GM18505 (cell line): ENCODE data around the gene UBE2V1.

ENCODE experiments used
- ATAC-seq: cut with Tn5 transposase; IDR thresholded peaks from one replicate; pipeline ENCODE4 v1.9.1; 2021; ENCODE audit not compliant: unreplicated experiment
- POLR2A ChIP-seq: IDR thresholded peaks from 4 replicates; pipeline ENCODE4 v1.6.1; 2011; ENCODE audit warnings: borderline replicate concordance; ENCODE audit not compliant: insufficient read depth, insufficient read length; ENCODE audit errors: extremely low read depth

Gene UBE2V1

DNA sequence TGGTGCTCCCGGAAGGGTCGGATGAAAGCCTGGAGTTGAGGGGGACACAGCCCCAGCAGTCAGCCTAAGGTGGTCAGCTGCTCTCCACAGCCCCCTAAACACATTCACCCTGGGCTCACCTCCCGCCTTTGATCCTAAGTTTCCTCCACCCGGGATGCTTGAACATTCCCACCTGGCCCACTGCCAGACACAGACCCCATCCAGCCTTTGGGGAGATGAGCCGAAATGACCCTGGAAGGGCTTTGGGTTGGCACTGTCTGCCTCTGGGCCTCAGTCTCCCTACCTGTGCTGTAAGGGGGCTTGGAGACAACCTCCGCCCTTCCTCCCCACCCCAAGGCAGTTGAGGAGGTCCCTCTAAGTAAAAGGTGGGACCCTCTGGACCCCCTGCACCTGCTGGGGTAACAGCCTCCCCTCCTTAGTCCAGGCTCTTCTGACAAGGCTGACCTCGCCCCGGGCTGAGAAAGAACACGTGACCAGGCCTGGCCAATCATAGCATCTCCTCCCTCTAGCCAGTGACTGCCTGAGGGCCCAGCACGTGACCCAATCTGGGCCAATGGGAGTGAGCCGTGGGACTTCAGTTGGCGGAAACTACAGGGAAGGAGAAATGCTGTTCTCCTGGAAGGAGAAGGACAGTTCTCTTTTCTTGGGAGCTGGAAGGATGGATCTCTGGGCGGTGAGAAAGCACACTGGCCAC lies 16.9 kb upstream of the UBE2V1 start:
- ATAC-seq: no peak
- TF ChIP-seq POLR2A: no peak

GRCh38 chr20:50128520-50128905 lies 15.6 kb upstream of the UBE2V1 start:
- no peak for TF ChIP-seq POLR2A
- ATAC-seq: no peak

- TF ChIP-seq POLR2A: no peak
- ATAC-seq: no peak
Observed at GRCh38 chr20:50127587-50128519, 14.9 kb upstream of the UBE2V1 start.

GRCh38 chr20:50126662-50127061 lies 13.7 kb upstream of the UBE2V1 start:
- TF ChIP-seq POLR2A: no peak
- ATAC-seq: no peak

DNA sequence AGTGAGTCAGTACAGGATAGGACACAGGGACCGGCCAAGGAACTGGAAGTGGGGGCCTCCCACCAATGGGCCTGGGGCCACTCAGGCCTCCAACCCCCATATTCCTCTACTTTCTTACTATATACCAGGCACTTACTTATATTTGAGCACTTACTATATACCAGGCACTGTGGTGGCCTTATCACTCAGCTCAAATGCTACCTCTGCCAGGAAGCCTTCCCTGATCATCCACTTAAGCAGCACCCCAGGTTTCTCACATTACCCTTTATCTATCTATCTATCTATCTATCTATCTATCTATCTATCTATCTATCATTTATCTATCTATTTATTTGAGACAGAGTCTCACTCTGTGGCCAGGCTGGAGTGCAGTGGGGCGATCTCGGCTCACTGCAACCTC lies 12.3 kb upstream of the UBE2V1 start:
- TF ChIP-seq POLR2A: no peak
- no peak for ATAC-seq

- no peak for ATAC-seq
- no peak for TF ChIP-seq POLR2A
Observed at GRCh38 chr20:50124496-50124895, 11.5 kb upstream of the UBE2V1 start.

- TF ChIP-seq POLR2A: no peak
- no peak for ATAC-seq
Observed at GRCh38 chr20:50123418-50123817, 10.5 kb upstream of the UBE2V1 start.

DNA sequence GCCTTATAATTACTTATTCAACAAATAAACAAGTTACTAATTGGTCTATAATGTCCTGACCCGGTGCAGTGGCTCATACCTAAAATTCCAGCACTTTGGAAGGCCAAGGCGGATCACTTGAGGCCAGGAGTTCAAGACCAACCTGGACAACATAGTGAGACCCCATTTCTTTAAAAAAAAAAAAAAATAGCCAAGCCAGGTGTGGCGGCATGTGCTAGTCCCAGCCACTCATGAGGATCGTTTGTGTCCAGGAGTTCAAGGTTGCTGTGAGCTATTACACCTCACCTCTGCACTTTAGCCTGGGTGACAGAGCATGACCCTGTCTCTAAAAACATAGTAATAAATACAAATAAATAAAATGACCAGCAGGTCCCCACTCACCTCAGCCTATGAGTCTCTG lies 9.8 kb upstream of the UBE2V1 start:
- ATAC-seq: no peak
- TF ChIP-seq POLR2A: no peak

DNA sequence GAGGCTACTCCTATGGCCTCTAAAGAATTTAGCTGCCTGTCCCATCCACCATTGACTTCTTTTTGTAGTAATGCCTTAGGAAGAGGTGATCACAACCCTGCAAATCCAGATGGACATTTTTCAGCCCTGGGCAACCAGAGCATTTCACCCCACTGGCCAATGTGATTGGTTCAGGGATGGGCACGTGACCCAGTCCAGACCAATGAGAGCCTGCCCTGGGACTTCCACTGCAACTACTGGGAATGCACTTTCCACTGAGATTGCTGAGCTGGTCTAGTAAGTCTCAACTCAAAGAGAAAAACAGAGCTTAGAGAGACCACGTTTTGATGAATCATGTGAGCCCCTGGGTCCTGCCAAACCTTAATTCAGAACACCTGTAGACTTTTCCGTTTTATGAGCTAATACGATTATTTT lies 8.9 kb upstream of the UBE2V1 start:
- no peak for ATAC-seq
- no peak for TF ChIP-seq POLR2A

DNA sequence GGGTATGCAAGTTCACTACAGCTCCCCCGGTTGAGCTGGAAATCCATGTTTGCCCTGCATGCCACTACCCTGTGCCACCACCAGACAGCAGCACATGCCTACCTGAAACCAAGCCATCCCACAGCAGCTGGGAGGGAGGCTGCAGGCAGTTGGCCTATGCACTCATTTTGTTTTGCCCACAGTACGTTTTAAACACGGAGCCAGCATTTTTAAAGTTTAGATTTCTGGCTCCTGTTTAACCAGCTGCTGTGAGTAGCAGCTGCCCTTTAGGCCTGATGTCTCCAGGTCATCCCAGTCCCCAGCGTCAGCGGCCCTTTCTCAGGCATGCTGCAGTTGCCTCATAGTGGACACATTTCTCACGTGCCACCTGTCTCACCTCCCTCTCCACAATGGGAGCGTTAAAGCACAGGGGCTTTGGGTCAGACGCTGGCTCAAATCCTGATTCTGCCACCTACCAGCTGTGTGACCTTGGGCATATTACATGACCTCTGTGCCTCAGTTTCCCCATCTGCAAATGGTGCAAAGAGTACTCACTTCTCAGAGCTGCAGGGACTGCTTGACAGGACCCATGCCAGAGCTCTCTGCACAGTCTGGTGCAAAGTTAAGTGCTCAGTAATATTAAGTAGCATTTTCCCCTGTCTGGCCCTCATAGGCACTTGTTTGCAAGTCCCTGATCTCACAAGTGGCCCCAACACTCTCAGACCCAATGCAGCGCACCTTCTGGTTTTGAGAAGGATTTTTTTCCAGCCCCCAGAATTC lies 8.2 kb upstream of the UBE2V1 start:
- no peak for TF ChIP-seq POLR2A
- no peak for ATAC-seq

GRCh38 chr20:50118203-50118602 lies 5.3 kb upstream of the UBE2V1 start:
- ATAC-seq: no peak

DNA sequence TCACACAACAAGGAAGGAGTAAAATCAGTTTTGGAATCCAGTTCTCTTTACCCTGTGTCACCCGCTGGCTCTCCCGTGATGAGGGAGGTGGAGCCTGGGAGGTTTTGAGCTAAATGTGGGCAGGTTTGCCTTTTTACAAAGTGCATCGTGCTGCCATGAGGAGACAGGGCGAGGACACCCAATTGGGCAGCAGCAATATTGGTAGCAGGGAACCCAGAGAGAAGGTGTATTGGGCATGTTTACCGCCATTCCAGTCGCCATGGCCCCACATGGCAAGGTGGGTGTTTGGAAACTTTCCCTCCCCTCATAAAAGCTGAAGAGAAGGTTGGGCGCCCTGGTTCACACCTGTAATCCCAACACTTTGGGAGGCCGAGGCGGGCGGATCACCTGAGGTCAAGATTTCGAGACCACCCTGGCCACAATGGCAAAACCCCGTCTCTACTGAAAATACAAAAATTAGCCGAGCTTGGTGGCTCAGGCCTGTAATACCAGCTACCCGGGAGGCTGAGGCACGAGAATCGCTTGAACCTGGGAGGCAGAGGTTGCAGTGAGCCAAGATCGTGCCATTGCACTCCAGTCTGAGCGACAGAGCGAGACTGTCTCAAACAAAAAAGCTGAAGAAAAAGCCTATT lies 3.5 kb upstream of the UBE2V1 start:
- ATAC-seq: no peak
- TF ChIP-seq POLR2A: no peak

More at GRCh38 chr20:50118203-50118602, 5.3 kb upstream of the UBE2V1 start:
- TF ChIP-seq POLR2A: no peak
